Osteoblast (primary cell): ENCODE measurements around the gene DESI1. TPM values are rescaled to one million over a fixed set of nuclear protein-coding genes. Genes with fewer than 3 reads are reported as not detected.
"Not testable (repeated sequence)": the region's sequence is repeated elsewhere in the genome, so short reads cannot be mapped to it uniquely, and the experiment has no call there.

Source experiments
- DNase-seq: peaks from one replicate; pipeline ENCODE4 v3.0.0; 2011; ENCODE audit warnings: low spot score, mixed read lengths; ENCODE audit not compliant: insufficient read length; ENCODE audit errors: missing footprints
- H2AFZ ChIP-seq: 2 replicates; pipeline ENCODE4 v1.6.0; 2011; ENCODE audit warnings: mild to moderate bottlenecking, low read length
- H3K27ac ChIP-seq: 2 replicates; pipeline ENCODE4 v1.5.1; 2011; ENCODE audit warnings: mild to moderate bottlenecking, low read depth, low read length, moderate library complexity
- H3K27me3 ChIP-seq: 2 replicates; pipeline ENCODE4 v1.6.0; 2012; ENCODE audit warnings: mild to moderate bottlenecking, control low read depth, inconsistent platforms, low read length, moderate library complexity; ENCODE audit not compliant: insufficient read depth
- H3K36me3 ChIP-seq: 2 replicates; pipeline ENCODE4 v1.5.1; 2011; ENCODE audit warnings: mild to moderate bottlenecking, low read length, control low read depth, moderate library complexity; ENCODE audit not compliant: insufficient read depth
- H3K4me1 ChIP-seq: 2 replicates; pipeline ENCODE4 v1.5.1; 2011; ENCODE audit warnings: mild to moderate bottlenecking, low read length, control low read depth, moderate library complexity; ENCODE audit not compliant: insufficient read depth
- H3K4me2 ChIP-seq: 2 replicates; pipeline ENCODE4 v1.6.0; 2011; ENCODE audit warnings: mild to moderate bottlenecking, low read length; ENCODE audit not compliant: insufficient read depth
- H3K4me3 ChIP-seq: fragments of 200-600 bp; sonication (generic); 3 replicates; pipeline ENCODE4 v1.5.1; 2012; ENCODE audit warnings: mild to moderate bottlenecking, low read length, inconsistent platforms; ENCODE audit not compliant: insufficient read depth
- H3K79me2 ChIP-seq: 2 replicates; pipeline ENCODE4 v1.6.0; 2012; ENCODE audit warnings: mild to moderate bottlenecking, low read length, control low read depth, inconsistent platforms; ENCODE audit not compliant: insufficient read depth
- H3K9me3 ChIP-seq: 2 replicates; pipeline ENCODE4 v1.5.1; 2011; ENCODE audit warnings: low read depth, low read length, control low read depth
- H4K20me1 ChIP-seq: 2 replicates; pipeline ENCODE4 v1.6.0; 2012; ENCODE audit warnings: mild to moderate bottlenecking, low read length, control low read depth; ENCODE audit not compliant: insufficient read depth
- total RNA-seq: library from RNA; depleted of rRNA; stranded (reverse); fragments of >200 nt; gene quantifications from 2 replicates; pipeline ENCODE4 v1.2.3, GENCODE V29; 2012
- TF ChIP-seq, protein P1 (sequence below): IDR thresholded peaks from 2 replicates; pipeline ENCODE4 v1.5.1; 2011; ENCODE audit warnings: mild to moderate bottlenecking, low read depth, low read length, moderate library complexity; ENCODE audit errors: extremely low read depth

The DESI1 gene
- 16.3 and 18.3 TPM in 2 replicates for total RNA-seq

DNA sequence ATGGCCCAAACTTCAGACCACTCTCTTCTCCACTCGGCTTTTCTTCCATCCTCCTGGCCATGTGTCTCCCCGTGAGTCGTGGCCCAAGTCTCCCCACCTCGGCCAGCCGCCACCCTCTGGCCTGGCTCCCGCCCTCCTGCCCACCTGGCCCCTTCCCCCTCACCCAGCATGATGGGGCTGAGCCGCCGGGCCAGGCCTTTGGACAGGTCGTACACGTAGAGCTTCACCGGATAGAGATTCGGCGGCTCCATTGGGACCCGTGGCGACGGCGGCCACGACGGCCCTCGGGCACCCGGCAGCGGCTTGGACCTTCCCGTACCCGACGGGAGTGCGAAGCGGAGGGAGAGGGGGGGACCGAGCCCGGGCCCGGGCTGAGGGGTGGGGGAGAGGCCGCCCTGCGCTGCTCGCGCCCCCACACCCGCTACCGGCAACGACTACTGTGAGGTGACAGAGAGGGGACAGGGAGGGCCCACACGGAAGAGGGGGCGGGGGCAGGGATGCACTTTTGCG lies at the start of gene DESI1:
Gene DESI1, minus strand, starts transcription at position 455 of the 510 bp plus-strand sequence. Its CDS starts 204 bp downstream, at position 251.
- peak within 1 kb of the TSS; percentile 99 for H3K27ac ChIP-seq
- H3K9me3 ChIP-seq, result no peaks in the 10 kb centered on the region
- H3K4me2 ChIP-seq, result peak within 1 kb of the TSS; percentile 85
- TF ChIP-seq, protein P1, sequence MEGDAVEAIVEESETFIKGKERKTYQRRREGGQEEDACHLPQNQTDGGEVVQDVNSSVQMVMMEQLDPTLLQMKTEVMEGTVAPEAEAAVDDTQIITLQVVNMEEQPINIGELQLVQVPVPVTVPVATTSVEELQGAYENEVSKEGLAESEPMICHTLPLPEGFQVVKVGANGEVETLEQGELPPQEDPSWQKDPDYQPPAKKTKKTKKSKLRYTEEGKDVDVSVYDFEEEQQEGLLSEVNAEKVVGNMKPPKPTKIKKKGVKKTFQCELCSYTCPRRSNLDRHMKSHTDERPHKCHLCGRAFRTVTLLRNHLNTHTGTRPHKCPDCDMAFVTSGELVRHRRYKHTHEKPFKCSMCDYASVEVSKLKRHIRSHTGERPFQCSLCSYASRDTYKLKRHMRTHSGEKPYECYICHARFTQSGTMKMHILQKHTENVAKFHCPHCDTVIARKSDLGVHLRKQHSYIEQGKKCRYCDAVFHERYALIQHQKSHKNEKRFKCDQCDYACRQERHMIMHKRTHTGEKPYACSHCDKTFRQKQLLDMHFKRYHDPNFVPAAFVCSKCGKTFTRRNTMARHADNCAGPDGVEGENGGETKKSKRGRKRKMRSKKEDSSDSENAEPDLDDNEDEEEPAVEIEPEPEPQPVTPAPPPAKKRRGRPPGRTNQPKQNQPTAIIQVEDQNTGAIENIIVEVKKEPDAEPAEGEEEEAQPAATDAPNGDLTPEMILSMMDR, result no peak
- peaks cover 19% of the 10 kb centered on the region for H3K4me1 ChIP-seq
- H3K27me3 ChIP-seq, result no peaks in the 10 kb centered on the region
- peak; percentile 79 for DNase-seq
- peak within 1 kb of the TSS; percentile 98 for H2AFZ ChIP-seq
- peaks cover 81% of the 10 kb centered on the region for H3K79me2 ChIP-seq
- H4K20me1 ChIP-seq, result peaks cover 18% of the 10 kb centered on the region
- peaks cover 22% of the 10 kb centered on the region for H3K36me3 ChIP-seq
- H3K4me3 ChIP-seq, result peak within 1 kb of the TSS; percentile 99

DNA sequence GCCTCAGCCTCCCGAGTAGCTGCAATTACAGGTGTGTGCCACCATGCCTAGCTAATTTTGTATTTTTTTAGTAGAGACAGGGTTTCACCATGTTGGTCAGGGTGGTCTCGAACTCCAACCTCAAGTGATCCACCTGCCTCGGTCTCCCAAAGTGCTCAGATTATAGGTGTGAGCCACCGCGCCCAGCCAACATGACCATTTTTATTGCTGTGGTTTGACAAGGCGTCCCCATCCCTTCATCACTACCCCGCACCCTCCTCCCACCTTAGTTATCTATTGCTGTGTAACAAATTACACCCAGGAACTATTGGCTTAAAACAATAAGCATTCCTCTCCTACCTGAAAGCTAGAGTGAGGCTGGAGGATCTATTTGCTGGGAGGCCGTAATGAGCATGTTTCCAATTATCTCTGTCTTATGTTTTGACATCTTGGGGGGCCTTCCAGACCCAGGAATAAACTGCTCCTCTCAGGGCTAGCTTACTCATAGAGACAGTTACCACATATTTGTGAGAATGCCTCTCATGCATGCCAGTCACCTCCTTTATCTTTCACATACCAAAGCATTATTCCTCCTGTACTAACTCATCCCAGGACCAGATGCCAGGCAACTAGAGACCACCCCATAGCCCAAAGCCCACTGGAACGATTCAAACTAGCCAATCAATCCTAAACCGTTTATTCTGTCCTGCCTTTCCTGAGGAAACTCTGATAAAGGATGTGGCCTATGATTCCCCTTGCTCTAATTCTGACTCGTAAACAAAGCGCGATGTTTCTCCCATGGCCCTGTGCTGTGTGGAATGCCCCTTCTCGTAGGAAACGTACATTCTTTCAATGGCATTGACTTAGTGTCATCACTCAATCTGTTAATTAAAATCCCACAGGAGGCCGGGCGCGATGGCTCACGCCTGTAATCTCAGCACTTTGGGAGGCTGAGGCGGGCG lies 48.4 kb upstream of the DESI1 start:
- Histone ChIP-seq H3K36me3 (peaks cover 26% of the 10 kb centered on the region), H3K27ac (peak overlapping the region; percentile 83), H3K27me3 (no peaks in the 10 kb centered on the region), H4K20me1 (no peaks in the 10 kb centered on the region), H3K79me2 (peaks cover 10% of the 10 kb centered on the region), H3K4me1 (peaks cover 26% of the 10 kb centered on the region), H3K4me2 (peak overlapping the region; percentile 44), H2AFZ (peak overlapping the region; percentile 50), H3K4me3 (no peak overlapping the region), H3K9me3 (no peaks in the 10 kb centered on the region)
- TF ChIP-seq, protein P1, result no peak
- DNase-seq, result peak; percentile 67

DNA sequence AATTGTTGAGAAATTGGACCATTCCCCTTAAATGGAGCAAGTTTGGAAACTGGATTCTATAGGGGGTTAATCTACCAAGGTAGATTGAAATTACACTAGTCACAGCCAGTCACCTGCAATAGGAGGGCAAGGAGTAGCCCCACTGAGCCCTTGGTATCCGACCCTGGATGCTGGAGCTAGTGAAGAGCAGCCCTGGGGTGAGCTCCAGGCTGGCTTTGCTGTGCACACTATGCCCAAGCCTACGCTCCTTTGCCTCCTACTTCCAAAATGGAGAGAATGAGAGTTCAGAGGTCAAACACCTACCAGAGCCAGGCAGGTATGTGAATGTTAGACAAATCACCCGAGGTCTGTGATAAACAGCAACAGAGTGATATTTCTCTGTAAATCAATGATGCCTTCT lies 44.1 kb upstream of the DESI1 start:
- DNase-seq, result no peak
- H3K27ac ChIP-seq, result no peak overlapping the region
- TF ChIP-seq, protein P1, result no peak
- H3K36me3 ChIP-seq, result peaks cover 54% of the 10 kb centered on the region
- H3K4me1 ChIP-seq, result peaks cover 19% of the 10 kb centered on the region
- no peaks in the 10 kb centered on the region for H3K79me2 ChIP-seq
- H3K4me3 ChIP-seq, result no peak overlapping the region
- H2AFZ ChIP-seq, result no peak overlapping the region
- no peaks in the 10 kb centered on the region for H3K9me3 ChIP-seq
- H3K27me3 ChIP-seq, result no peaks in the 10 kb centered on the region
- H4K20me1 ChIP-seq, result no peaks in the 10 kb centered on the region
- H3K4me2 ChIP-seq, result no peak overlapping the region

DNA sequence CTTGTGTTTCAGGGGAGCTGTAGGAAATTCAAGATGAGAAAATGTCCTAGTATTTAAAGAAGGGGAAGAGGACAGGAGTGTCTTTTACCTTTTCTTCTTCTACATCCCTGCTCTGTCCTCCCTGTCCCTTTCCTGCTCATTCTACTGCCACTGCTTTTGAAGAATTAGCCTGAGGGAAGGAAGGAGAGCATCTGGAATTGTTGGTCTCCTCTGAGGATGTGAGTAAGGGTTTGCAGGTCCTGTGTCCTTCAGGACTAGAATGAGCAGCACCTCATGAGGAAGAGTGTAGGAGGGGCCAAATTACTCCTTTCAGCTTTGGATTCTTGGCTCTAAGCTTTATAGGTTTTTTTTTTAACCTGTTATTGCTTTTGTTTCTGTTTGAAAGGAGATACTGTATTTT lies 43.6 kb upstream of the DESI1 start:
- TF ChIP-seq, protein P1, result no peak
- H3K27me3 ChIP-seq, result no peaks in the 10 kb centered on the region
- peaks cover 17% of the 10 kb centered on the region for H3K4me1 ChIP-seq
- H3K27ac ChIP-seq, result no peak overlapping the region
- no peak overlapping the region for H3K4me2 ChIP-seq
- H4K20me1 ChIP-seq, result no peaks in the 10 kb centered on the region
- H3K79me2 ChIP-seq, result no peaks in the 10 kb centered on the region
- no peaks in the 10 kb centered on the region for H3K9me3 ChIP-seq
- H3K36me3 ChIP-seq, result peaks cover 59% of the 10 kb centered on the region
- no peak overlapping the region for H2AFZ ChIP-seq
- peak; percentile 34 for DNase-seq
- no peak overlapping the region for H3K4me3 ChIP-seq

DNA sequence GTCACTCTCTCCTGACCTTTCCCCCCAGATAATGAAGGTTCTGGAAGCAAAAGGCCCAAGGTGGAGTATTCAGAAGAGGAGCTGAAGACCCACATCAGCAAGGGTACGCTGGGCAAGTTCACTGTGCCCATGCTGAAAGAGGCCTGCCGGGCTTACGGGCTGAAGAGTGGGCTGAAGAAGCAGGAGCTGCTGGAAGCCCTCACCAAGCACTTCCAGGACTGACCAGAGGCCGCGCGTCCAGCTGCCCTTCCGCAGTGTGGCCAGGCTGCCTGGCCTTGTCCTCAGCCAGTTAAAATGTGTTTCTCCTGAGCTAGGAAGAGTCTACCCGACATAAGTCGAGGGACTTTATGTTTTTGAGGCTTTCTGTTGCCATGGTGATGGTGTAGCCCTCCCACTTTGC lies 42.8 kb upstream of the DESI1 start:
- H3K27me3 ChIP-seq, H3K4me3 ChIP-seq, H3K27ac ChIP-seq, H3K79me2 ChIP-seq, DNase-seq, H4K20me1 ChIP-seq, H2AFZ ChIP-seq, H3K4me2 ChIP-seq, H3K9me3 ChIP-seq: not testable (repeated sequence)
- peaks cover 12% of the 10 kb centered on the region for H3K4me1 ChIP-seq
- H3K36me3 ChIP-seq, result peaks cover 66% of the 10 kb centered on the region
